Type B pancreatic cell (in vitro differentiated cells): ENCODE data around the gene FAM210A. TPM values are rescaled to one million over a fixed set of nuclear protein-coding genes. Genes with fewer than 3 reads are reported as not detected.
"Not testable (repeated sequence)": the region's sequence is repeated elsewhere in the genome, so short reads cannot be mapped to it uniquely, and the experiment has no call there.

ENCODE experiments used
- DNase-seq: peaks from one replicate; pipeline ENCODE4 v3.0.0; 2021; ENCODE audit warnings: mixed read lengths; ENCODE audit not compliant: unreplicated experiment; ENCODE audit errors: extremely low spot score
- H3K27ac Mint-ChIP-seq: 2 replicates; pipeline ENCODE4 v1.8.0; 2021; ENCODE audit warnings: mild to moderate bottlenecking, mixed read lengths
- H3K27me3 Mint-ChIP-seq: 2 replicates; pipeline ENCODE4 v1.8.0; 2021; ENCODE audit warnings: mixed read lengths
- H3K36me3 Mint-ChIP-seq: 2 replicates; pipeline ENCODE4 v1.8.0; 2021; ENCODE audit warnings: mixed read lengths
- H3K4me1 Mint-ChIP-seq: one replicate; pipeline ENCODE4 v1.8.0; 2021; ENCODE audit warnings: mixed read lengths; ENCODE audit not compliant: unreplicated experiment
- H3K4me3 Mint-ChIP-seq: 2 replicates; pipeline ENCODE4 v1.8.0; 2021; ENCODE audit warnings: mild to moderate bottlenecking, mixed read lengths
- H3K9me3 Mint-ChIP-seq: 2 replicates; pipeline ENCODE4 v1.8.0; 2021; ENCODE audit warnings: mixed read lengths
- CTCF ChIP-seq: fragments of 200-600 bp; sonication (generic); conservative IDR thresholded peaks from 2 replicates; pipeline ENCODE4 v1.5.0; 2021; ENCODE audit warnings: antibody characterized with exemption, mild to moderate bottlenecking
- total RNA-seq: library from RNA; stranded (reverse); gene quantifications from 2 replicates; pipeline ENCODE4 v1.2.1, GENCODE V29; 2021; ENCODE audit warnings: low replicate concordance

FAM210A gene
- total RNA-seq, 1 donor from 2014 or later = 16.9 TPM

- no peaks in the 10 kb centered on the region for H3K4me1 Mint-ChIP-seq
- no peaks in the 10 kb centered on the region for H3K9me3 Mint-ChIP-seq
- TF ChIP-seq CTCF = no peak
- H3K36me3 Mint-ChIP-seq = peaks cover 43% of the 10 kb centered on the region
- H3K27me3 Mint-ChIP-seq = no peaks in the 10 kb centered on the region
- DNase-seq = no peak
- H3K27ac Mint-ChIP-seq = no peak overlapping the region
- no peak overlapping the region for H3K4me3 Mint-ChIP-seq
Measured at GRCh38 chr18:13756671-13757070, 30.3 kb upstream of the FAM210A start.

- no peak for DNase-seq
- Mint-ChIP-seq H3K4me1 (no peaks in the 10 kb centered on the region), H3K9me3 (no peaks in the 10 kb centered on the region), H3K27me3 (no peaks in the 10 kb centered on the region), H3K36me3 (peaks cover 47% of the 10 kb centered on the region), H3K27ac (no peak overlapping the region), H3K4me3 (no peak overlapping the region)
- no peak for TF ChIP-seq CTCF
Measured at GRCh38 chr18:13756261-13756660, 29.9 kb upstream of the FAM210A start.

- H3K4me3 Mint-ChIP-seq, H3K4me1 Mint-ChIP-seq, H3K9me3 Mint-ChIP-seq, H3K27ac Mint-ChIP-seq, H3K27me3 Mint-ChIP-seq, DNase-seq: not testable (repeated sequence)
- H3K36me3 Mint-ChIP-seq = peaks cover 47% of the 10 kb centered on the region
Measured at GRCh38 chr18:13751599-13751998, 25.2 kb upstream of the FAM210A start.

- peak; percentile 21 for TF ChIP-seq CTCF
- Mint-ChIP-seq H3K27me3 (no peaks in the 10 kb centered on the region), H3K4me3 (no peak overlapping the region), H3K27ac (no peak overlapping the region), H3K4me1 (no peaks in the 10 kb centered on the region), H3K9me3 (no peaks in the 10 kb centered on the region), H3K36me3 (peaks cover 36% of the 10 kb centered on the region)
- no peak for DNase-seq
Measured at GRCh38 chr18:13746633-13747032, 20.3 kb upstream of the FAM210A start.

- peaks cover 32% of the 10 kb centered on the region for H3K36me3 Mint-ChIP-seq
- no peak overlapping the region for H3K4me3 Mint-ChIP-seq
- no peak overlapping the region for H3K27ac Mint-ChIP-seq
- H3K9me3 Mint-ChIP-seq = no peaks in the 10 kb centered on the region
- no peaks in the 10 kb centered on the region for H3K4me1 Mint-ChIP-seq
- no peak for TF ChIP-seq CTCF
- no peak for DNase-seq
- H3K27me3 Mint-ChIP-seq = no peaks in the 10 kb centered on the region
Measured at GRCh38 chr18:13745696-13746095, 19.3 kb upstream of the FAM210A start.

GRCh38 chr18:13735681-13736080 lies 9.3 kb upstream of the FAM210A start:
- no peak overlapping the region for H3K27ac Mint-ChIP-seq
- H3K36me3 Mint-ChIP-seq = peaks cover 16% of the 10 kb centered on the region
- no peak for TF ChIP-seq CTCF
- H3K9me3 Mint-ChIP-seq = no peaks in the 10 kb centered on the region
- H3K27me3 Mint-ChIP-seq = no peaks in the 10 kb centered on the region
- H3K4me3 Mint-ChIP-seq = no peak overlapping the region
- H3K4me1 Mint-ChIP-seq = no peaks in the 10 kb centered on the region
- no peak for DNase-seq
